Ureter (tissue), 1 donor: ENCODE measurements around the gene ABHD6. TPM values are rescaled to one million over a fixed set of nuclear protein-coding genes. Genes with fewer than 3 reads are reported as not detected.
"Not testable (repeated sequence)": the region's sequence is repeated elsewhere in the genome, so short reads cannot be mapped to it uniquely, and the experiment has no call there.

ENCODE experiments used
- DNase-seq: peaks from one replicate; pipeline ENCODE4 v3.0.0-alpha.2; 2020; ENCODE audit warnings: low spot score
- total RNA-seq: library from RNA; stranded (reverse); gene quantifications from one replicate; pipeline ENCODE4 v1.2.4, GENCODE V29; 2023
- donor health status: DM: yes; HTN: yes; CAD: no.

The ABHD6 gene
- total RNA-seq, 1 donor from 2014 or later, result 8.3 TPM

- no peak for DNase-seq
Measured at GRCh38 chr3:58274027-58274614, 36.5 kb downstream of the ABHD6 start.

- DNase-seq, result no peak
Measured at GRCh38 chr3:58281069-58281468, 43.5 kb downstream of the ABHD6 start.

GRCh38 chr3:58285334-58285733 lies 47.7 kb downstream of the ABHD6 start:
- no peak for DNase-seq

- DNase-seq, result no peak
Measured at GRCh38 chr3:58287354-58287753, 49.8 kb downstream of the ABHD6 start.

- no peak for DNase-seq
Measured at GRCh38 chr3:58288011-58288728, 50.6 kb downstream of the ABHD6 start.

GRCh38 chr3:58288964-58289613 lies 51.5 kb downstream of the ABHD6 start:
- not testable (repeated sequence) for DNase-seq

GRCh38 chr3:58290446-58290845 lies 52.9 kb downstream of the ABHD6 start:
- not testable (repeated sequence) for DNase-seq

GRCh38 chr3:58291671-58292338 lies 54.2 kb downstream of the ABHD6 start:
- DNase-seq, result no peak

- no peak for DNase-seq
Measured at GRCh38 chr3:58292866-58293265, 55.3 kb downstream of the ABHD6 start.

GRCh38 chr3:58293516-58293915 lies 55.9 kb downstream of the ABHD6 start:
- DNase-seq, result no peak

GRCh38 chr3:58296269-58296668 lies 58.7 kb downstream of the ABHD6 start:
- DNase-seq, result no peak

GRCh38 chr3:58296843-58297242 lies 59.3 kb downstream of the ABHD6 start:
- no peak for DNase-seq

- no peak for DNase-seq
Measured at GRCh38 chr3:58298190-58298589, 60.6 kb downstream of the ABHD6 start.

GRCh38 chr3:58299075-58299474 lies 61.5 kb downstream of the ABHD6 start:
- DNase-seq, result no peak

GRCh38 chr3:58299839-58300516 lies 62.4 kb downstream of the ABHD6 start:
- no peak for DNase-seq

GRCh38 chr3:58305882-58306711 lies 68.5 kb downstream of the ABHD6 start, which contains the start of the genes HTD2 and RPP14:
Gene HTD2, plus strand, starts transcription at chr3:58306520. Its CDS starts 11,094 bp downstream, at chr3:58317614.
Gene RPP14, plus strand, starts transcription at chr3:58306245. Its CDS starts 4,085 bp downstream, at chr3:58310330.
- DNase-seq, result peak; percentile 99

GRCh38 chr3:58307639-58308215 lies 70.1 kb downstream of the ABHD6 start:
- no peak for DNase-seq

- no peak for DNase-seq
Measured at GRCh38 chr3:58308728-58309127, 71.1 kb downstream of the ABHD6 start.

GRCh38 chr3:58317811-58318210 lies 80.2 kb downstream of the ABHD6 start:
- DNase-seq, result no peak

GRCh38 chr3:58321791-58322190 lies 84.2 kb downstream of the ABHD6 start:
- DNase-seq, result no peak
